HG02588 (cell line): ENCODE data around the gene FAM186B.
"Not testable (repeated sequence)": the region's sequence is repeated elsewhere in the genome, so short reads cannot be mapped to it uniquely, and the experiment has no call there.

Experiments
- ATAC-seq: cut with Tn5 transposase; IDR thresholded peaks from one replicate; pipeline ENCODE4 v1.9.1; 2021; ENCODE audit warnings: mild to moderate bottlenecking, moderate library complexity; ENCODE audit not compliant: unreplicated experiment

FAM186B gene

DNA sequence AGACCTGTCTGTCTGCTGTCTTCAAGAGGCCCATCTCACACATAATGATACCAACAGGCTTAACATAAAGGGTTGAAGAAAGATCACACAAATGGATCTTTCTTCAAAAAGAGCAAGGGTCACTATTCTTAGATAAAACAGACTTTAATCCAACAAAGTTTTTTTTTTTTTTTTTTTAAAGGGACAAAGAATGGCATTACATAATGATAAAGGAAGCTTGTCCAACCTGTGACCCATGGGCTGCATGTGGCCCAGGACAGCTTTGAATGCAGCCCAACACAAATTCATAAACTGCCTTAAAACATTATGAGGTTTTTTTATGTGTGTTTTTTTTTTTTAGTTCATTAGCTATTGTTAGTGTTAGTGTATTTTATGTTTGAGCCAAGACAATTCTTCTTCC, 6.8 kb upstream of the FAM186B start:
- no peak for ATAC-seq

DNA sequence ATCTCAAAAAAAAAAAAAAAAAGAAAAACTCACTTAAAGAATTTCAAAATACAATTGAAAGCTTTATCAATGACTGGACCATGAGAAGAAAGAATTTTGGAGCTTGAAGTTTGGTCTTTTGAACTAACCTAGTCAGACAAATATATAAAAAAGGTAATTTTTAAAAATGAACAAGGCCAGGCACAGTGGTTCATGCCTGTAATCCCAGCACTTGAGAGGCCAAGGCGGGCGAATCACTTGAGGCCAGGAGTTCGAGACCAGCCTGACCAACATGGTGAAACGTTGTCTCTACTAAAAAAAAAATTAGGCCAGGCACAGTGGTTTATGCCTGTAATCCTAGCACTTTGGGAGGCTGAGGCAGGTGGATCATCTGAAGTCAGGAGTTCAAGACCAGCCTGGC, 5.3 kb upstream of the FAM186B start:
- ATAC-seq: not testable (repeated sequence)

- ATAC-seq: no peak
Observed at GRCh38 chr12:49609875-49610154, 4.4 kb upstream of the FAM186B start.

DNA sequence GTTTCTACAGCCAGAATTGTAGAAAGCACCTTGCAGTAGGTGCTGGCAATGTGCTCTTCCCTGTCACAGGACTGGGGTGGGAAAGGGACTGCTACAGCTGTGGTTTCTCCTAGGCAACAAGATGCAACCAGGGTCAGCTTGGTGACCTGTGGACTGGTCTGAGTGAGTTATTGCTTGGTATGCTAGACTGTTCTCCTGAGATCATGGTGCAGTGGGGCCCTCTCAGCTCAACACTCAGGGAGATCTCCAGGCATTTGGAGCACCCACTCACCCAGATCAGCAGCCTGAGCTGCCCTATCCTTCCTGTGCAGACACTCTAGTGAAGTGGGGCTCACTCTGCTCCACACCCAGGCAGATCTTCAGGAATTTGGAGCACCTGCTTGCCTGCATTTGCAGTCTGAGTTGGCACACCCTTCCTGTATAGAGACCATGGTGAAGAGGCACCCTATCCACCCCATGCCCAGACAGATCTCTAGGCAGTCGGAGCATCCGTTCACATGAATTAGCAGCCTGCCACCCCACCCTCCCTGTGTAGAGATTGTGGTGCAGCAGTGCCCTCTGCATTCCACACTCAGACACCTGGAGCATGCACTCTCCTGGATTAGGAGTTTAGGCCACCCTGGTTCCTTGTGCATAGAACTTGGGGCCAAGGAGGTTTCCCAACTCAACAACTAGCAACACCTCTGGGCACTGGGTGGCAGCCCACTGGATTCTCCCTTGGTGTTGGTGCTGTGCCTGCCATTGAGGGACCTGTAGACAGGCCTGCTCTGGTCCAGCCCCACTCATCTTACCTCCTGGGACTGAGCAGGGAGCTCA, 3.8 kb upstream of the FAM186B start:
- no peak for ATAC-seq

GRCh38 chr12:49604856-49605255, 583 bp downstream of the FAM186B start:
- ATAC-seq: no peak

DNA sequence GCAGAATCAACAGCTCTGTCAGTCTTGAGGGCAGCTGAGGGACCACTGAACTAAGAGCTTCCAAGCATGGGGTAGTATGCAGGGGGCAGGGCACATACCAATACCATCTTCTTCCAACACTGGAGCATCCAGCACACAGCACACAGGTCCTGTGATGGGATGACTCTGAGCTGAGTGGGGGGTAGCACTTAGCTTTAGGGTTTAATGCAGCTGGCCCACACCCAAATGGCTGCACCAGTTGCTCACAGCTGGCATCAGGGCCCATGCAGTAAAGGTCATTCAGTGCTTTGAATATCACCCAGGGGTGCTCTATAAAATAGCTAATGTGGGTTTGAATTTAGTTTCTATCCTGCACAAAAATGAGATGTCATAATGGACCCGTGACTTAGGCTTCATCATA, 1.7 kb downstream of the FAM186B start:
- no peak for ATAC-seq

DNA sequence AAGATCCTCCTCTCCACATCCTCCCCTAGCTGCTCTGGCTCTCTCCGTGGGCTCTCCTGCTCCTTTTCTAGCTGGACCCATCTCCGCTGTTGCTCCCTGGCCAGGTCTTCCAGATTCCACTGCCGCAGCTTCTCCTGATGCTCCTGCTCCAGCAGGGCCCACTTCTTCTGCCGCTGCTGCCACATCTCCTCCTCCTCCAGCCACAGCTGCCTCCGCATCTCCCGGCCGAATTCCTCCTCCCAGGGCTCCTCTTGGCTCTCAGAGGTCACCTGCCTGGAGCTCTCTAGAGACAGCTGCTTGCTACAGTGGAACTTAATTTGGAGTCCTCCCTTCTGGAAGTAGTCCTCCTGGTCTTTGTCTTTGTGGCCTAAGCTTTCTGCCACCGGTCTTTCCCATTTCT, 5.5 kb downstream of the FAM186B start:
- no peak for ATAC-seq

DNA sequence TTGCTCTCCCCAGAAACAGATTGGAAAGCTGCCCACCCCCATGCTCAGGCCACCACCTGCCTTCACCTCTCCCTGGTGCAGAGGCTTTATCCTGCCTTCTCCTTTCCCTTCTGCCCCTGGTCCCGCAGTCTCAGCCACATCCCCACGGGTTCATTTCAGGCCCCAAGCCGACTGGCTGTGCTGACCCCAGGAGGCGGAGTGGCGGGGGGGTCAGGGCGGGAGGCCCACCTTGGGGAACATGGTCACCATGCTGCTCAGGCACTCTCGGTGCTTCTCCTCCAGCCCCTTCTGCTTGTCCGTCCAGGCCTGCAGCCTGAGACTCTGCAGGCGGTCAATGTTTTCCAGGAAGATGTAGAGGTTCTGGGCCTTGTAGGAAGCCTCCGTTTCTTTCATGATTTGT, 6.9 kb downstream of the FAM186B start:
- ATAC-seq: no peak

GRCh38 chr12:49588721-49589516, 16.5 kb downstream of the FAM186B start:
- no peak for ATAC-seq

DNA sequence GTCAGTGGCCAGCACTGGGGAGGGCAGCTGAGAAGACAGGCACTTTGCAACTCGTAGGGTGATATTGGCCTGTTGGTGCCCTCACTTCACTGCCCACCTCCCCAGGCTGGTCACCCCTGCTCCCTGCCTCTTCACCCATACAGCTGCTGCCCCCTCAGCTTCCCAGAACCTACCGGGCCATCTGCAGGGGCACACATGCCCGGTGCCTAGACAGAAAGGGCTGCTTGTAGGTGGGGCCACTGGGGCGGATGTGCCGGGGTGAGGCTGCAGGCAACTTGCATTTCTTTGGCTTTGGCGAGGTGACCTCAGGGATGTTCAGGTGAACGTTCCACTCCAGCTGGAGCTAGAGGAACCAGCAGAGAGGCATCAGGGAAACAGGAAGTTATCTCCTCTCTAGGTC, 17.2 kb downstream of the FAM186B start:
- no peak for ATAC-seq

DNA sequence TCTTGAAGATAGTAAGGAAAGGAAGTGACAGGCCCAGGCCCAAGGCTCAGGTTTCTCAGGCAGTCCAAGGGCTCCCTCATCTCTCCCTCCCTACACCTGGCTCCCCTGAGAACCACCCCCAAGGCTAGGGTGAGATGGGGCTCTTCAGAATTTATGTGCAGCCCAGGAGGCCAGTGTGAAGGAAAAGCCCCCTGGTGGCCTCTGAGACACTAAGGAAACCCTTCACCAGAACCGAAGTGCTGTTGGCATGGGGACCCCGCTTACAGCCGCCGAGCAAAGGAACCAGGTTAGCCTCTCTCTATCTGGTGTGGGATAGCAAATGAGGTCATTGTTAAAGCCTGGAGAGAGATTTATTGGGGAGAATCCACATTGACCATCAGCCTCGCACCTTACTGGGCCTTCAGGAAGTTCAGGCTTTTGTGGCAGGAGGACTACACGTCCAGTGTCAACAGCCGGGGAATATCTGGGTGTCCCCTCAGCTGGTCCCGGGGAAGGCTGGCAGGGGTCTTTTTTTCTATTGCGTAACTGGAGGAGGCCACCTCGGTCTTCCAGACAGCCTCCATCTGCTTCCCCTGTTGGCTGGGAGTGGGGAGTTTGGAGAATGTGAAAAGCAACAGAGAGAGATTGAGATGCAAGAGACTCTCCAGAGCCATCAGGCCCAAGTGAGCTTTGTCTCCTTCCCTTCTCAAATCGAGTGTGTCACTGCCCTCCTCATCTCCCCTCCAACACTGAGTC, 18.1 kb downstream of the FAM186B start:
- ATAC-seq: no peak

DNA sequence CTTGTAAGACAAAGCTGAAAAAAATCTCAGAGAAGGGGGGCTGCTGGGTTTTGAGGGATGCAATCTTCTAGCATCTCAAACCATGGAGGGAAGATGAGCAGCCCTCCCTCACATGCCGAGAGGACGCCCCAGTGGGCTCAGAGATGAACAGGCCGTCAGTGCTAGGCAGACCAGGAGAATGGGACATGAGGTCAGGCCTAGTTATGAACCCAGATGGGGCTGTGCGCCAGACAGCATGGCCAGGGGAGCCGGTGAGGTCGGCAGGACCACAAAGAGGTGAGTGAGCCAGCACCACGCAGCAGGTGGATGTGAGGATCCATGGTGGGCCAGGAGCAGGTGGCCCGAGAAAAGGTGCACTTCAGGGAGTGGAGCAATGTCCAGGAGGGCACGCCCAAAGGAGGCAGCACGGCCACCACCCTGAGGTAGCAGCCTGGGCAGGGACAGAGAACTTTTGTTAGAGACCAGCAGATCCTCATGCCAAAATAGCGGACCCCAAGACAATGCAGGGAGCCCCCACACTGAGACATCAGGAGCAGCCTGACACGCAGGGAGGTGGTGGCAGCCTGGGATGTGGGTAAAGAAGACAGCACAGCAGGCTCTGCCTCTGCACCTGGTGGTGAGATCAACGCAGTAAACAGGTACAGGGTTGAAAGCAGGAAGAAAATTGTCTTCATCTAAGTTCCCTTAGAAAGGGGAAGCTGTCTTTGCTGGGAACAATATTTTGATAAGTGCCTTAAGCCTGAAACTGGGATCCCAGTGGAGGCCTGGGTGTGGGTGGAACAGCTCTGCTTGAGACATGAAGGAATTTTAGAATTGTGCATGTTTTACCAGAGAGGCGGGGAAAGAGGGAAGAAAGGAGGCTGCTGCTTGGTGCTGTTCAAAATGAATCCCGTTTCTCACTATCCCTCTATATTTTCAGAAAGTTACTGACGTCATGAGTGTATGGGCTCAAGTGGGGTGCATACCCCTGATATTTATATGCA, 19.7 kb downstream of the FAM186B start:
- no peak for ATAC-seq

GRCh38 chr12:49584591-49584990, 20.8 kb downstream of the FAM186B start:
- ATAC-seq: no peak

GRCh38 chr12:49583366-49584094, 21.9 kb downstream of the FAM186B start:
- no peak for ATAC-seq

- ATAC-seq: no peak
Observed at GRCh38 chr12:49582850-49583249, 22.6 kb downstream of the FAM186B start.

- no peak for ATAC-seq
Observed at GRCh38 chr12:49582201-49582600, 23.2 kb downstream of the FAM186B start.

DNA sequence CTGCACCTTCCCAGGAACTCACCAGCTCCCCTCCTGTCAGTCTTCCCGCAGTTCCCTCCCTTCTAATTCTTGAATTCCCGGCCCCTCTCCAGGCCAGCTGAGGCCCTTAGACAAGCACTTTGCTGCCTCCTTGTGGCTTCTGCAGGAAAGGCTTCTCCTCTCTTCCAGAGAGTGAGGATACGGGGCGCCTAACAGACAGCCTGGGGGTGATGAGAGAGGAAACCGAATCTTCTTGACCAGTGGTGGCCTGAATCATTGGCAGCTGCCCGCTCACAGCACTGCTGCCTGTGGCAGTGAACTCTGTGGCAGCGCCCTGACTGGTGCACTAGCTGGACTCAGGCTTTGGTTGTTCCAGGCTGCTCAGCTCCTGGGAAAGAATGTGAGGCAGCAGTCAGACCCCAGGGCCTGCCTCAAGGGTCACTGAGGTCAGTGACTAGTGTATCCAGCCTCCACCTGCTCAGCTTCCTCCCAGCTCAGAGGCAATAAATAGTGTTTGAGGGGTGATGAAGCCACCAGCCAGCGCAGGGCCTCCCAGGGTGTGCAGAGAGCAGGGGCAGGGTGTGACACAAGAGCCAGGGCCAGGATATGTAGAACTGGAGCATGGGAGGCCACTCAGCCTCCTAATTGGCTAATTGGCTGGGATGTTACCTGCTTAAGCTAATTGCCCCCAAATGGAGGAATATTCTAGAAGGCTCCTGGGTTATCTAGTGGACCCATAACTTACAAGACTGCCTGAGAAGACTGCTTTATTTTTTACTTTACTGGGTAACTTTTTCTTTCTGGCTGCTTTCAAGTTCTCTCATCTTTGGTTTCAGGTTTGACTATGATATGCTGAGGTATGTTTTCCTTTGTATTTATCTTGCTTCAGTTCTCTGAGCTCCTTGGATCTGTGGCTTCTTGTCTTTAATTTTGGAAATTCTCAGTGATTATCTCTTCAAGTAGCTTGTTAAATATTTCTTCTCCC, 24.6 kb downstream of the FAM186B start:
- peak; percentile 45 for ATAC-seq

- no peak for ATAC-seq
Observed at GRCh38 chr12:49578471-49579112, 26.8 kb downstream of the FAM186B start.
